ENCODE data around the gene MUCL3.

- TF ChIP-seq POLR2A (IDR thresholded peaks at IDR 0.05), result no peak
- no peak for TF ChIP-seq CTCF (IDR thresholded peaks at IDR 0.05)
These were observed 24.4 kb downstream of the MUCL3 start for GRCh38 chr6:30965140-30965601.

Data from lower leg skin (tissue), 3 donors.